GM12801 (cell line): ENCODE measurements around the gene HDC.

Source experiments
- TF ChIP-seq, protein P1 (sequence below): IDR thresholded peaks from one replicate; pipeline ENCODE4 v1.5.1; 2011; ENCODE audit warnings: control low read depth; ENCODE audit not compliant: insufficient read length; ENCODE audit errors: extremely low read depth

HDC gene

GRCh38 chr15:50244959-50245624 is 20.4 kb downstream of the HDC start:
- TF ChIP-seq, protein P1, sequence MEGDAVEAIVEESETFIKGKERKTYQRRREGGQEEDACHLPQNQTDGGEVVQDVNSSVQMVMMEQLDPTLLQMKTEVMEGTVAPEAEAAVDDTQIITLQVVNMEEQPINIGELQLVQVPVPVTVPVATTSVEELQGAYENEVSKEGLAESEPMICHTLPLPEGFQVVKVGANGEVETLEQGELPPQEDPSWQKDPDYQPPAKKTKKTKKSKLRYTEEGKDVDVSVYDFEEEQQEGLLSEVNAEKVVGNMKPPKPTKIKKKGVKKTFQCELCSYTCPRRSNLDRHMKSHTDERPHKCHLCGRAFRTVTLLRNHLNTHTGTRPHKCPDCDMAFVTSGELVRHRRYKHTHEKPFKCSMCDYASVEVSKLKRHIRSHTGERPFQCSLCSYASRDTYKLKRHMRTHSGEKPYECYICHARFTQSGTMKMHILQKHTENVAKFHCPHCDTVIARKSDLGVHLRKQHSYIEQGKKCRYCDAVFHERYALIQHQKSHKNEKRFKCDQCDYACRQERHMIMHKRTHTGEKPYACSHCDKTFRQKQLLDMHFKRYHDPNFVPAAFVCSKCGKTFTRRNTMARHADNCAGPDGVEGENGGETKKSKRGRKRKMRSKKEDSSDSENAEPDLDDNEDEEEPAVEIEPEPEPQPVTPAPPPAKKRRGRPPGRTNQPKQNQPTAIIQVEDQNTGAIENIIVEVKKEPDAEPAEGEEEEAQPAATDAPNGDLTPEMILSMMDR = no peak

DNA sequence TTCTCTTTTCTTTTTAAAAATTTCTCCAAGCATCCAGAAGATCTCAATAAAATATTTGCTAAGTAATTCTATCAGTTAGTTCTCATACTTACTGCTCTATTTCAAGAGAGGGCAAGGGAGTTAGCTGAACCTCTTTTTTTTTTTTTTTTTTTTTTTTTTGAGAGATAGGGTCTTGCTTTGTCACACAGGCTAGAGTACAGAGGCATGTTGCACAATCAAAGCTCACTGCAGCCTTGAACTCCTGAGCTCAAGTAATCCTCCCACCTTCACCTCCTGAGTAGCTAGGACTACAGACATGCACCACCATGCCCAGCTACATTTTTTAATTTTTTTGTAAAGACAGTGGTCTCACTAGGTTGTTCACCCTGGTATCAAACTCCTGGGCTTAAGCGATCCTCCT is 21.4 kb downstream of the HDC start:
- TF ChIP-seq, protein P1 = no peak

GRCh38 chr15:50241684-50242450 is 23.7 kb downstream of the HDC start:
- TF ChIP-seq, protein P1 = no peak

DNA sequence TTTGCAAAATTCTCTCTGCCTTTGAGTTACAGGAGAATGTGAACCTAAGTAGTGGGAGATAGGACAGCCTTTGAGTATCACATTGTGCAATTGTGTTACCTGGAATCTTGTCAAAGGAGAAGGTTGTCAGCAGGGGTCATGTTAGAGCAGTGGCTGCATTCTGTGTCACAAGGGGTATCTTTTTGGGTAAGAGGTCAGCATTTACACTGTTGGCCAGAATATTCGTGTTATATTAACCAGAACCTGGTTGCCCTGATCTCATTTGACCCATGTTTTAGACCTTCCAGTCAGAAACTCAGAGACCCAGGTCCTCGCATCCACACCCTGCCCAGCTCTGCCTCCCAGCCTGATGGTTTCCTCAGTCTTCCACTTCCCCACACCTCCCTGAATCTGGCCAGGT is 27.3 kb downstream of the HDC start:
- TF ChIP-seq, protein P1 = no peak

DNA sequence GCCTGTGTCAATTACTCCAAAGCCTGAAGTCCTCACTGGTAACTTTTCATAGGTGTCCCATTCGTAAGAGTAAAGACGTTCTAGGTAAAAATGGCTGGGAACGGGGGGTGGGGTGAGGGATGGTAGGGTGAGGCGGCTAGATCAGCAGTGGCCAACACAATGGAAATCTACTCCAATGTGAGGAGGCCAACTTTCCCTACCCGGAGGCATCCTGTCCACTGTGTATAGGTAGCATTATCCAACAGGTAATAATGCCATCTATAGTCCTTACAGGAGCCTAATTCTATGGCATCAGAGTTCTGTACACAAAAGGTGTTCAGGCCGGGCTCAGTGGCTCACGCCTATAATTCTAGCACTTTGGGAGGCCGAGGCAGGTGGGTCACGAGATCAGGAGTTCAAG is 29.1 kb downstream of the HDC start:
- TF ChIP-seq, protein P1 = no peak

DNA sequence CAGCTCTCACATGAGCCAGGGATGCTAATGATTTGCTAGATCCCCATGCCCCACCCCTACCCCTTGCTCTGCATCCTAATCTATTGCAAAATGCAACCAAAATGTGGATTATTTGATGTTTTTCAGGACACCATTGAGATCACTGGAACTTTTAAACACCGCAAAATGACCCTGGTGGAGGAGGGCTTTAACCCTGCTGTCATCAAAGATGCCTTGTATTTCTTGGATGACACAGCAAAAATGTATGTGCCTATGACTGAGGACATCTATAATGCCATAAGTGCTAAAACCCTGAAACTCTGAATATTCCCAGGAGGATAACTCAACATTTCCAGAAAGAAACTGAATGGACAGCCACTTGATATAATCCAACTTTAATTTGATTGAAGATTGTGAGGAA is 29.7 kb downstream of the HDC start:
- TF ChIP-seq, protein P1 = no peak

DNA sequence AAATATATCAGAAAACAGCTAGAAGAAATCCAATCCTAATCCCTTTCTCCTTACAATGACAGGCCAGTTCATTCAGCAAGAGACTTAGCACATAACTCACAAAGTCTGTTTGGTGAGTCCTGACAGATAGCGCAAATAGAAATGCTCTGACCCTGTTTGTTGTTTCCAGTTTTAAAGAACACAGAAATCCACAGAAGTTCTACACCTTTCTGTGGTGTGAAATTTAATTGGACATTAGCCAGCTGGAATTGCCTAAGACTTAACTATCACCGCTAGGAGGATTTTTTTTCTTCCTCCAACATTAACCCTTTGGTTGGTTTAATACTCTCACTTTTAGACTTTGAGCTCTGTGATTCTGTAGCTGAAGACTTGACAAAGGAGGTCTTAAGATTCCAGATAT is 30.8 kb downstream of the HDC start:
- TF ChIP-seq, protein P1 = no peak
